HG02763 (cell line): ENCODE measurements around the gene SKAP2.

ENCODE experiments used
- ATAC-seq: cut with Tn5 transposase; IDR thresholded peaks from one replicate; pipeline ENCODE4 v1.9.1; 2021; ENCODE audit warnings: mild to moderate bottlenecking, moderate library complexity; ENCODE audit not compliant: unreplicated experiment

SKAP2 gene

DNA sequence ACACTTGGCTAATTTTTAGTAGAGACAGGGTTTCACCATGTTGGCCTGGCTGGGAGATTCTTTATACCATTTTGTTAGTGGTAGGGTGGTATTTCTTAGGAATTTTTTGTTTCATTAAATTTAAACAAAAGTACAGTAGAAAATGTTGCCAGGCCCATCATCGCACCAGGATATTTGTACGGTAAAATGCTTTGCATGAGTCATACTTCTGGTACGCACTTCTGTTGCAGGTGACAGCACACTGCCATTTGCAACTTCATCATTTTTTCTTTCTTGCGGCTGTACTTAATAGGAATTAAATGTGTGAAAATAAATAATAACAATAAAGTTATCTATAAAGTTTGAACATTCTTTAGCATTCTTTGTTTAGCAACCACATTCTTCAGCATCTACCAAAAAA is 195.6 kb downstream of the SKAP2 start:
- ATAC-seq: no peak

DNA sequence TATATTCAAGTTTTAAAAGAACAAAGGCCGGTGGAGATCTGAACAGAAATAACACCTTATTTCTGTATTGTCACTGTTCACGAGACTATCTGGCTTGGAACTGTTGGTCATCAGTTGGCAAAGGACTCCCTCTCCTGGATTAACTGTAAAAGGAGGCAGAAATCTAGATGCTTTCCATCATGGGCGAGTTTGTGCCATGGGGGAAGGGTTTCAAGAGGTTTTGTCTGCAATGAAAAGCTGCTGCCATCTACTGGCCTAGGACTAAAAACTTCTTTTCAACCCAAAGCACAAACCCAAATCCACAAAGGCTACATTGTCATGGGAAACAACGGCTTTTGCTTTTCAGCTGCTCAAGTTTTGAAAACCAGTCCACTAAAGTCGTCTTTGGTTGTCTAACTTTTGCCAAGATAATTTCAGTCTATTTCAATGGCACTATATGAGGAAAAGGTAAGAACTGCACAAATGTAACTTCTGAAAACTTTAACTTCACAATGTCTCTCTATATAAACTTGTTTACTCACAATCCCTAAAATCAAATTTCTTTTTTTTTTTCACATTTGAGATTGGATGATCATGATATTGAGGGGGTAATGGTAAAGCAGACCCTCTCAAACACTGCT is 196.8 kb downstream of the SKAP2 start:
- no peak for ATAC-seq

DNA sequence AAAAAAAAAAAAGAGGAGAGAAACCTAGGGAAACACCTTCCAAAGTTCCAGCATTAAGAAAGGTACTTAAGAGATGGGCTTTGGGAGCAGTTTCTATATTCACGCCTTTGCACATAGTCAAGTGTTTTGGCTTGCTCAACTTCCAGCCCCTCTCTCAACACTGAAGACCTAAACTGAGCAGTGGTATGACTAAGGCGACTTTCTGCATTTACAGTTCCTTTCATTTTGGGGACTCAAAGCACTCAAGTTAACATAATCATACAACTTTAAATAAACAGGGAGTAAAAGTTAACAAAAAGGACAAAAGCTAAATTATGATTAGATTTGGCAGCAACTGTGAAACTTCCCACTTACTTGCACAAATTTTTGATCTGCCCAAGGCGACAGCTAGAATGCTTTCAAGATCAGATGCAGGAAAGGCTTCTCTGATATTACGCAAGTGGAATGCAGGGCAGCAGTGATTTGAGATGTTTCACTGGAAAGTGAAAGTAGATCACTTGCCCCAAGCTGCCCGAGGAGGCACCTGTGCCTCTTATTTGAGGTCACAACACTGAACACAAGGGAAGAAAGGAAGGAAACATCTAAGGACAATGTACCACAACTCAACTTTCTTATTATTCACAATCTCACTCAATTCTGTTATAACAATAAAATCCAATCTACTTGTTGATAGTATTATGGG is 199.5 kb downstream of the SKAP2 start:
- no peak for ATAC-seq

GRCh38 chr7:26664274-26664673 is 200.1 kb downstream of the SKAP2 start:
- ATAC-seq: no peak

DNA sequence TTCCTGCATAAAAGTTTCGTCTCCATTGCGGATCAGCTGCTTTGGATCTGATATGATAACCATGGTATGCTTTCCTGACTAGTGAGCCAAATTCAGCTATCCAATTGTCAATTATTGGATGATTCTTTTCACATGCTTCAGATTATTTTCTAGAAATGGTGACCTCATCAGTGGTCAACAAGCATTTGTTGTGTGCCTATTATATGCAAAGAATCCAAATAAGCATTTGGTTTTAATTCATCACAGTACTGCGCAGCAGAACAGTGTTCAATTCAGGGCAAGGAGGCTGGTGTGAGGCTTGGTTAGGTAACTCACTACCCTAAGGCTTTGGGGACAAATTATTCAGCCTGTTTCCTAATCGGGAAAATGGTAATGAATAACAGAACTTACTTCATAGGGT is 200.5 kb downstream of the SKAP2 start:
- no peak for ATAC-seq

GRCh38 chr7:26662646-26663045 is 201.7 kb downstream of the SKAP2 start:
- no peak for ATAC-seq

GRCh38 chr7:26659121-26659520 is 205.3 kb downstream of the SKAP2 start:
- no peak for ATAC-seq

- no peak for ATAC-seq
Measured at GRCh38 chr7:26658389-26659084, 205.9 kb downstream of the SKAP2 start.

DNA sequence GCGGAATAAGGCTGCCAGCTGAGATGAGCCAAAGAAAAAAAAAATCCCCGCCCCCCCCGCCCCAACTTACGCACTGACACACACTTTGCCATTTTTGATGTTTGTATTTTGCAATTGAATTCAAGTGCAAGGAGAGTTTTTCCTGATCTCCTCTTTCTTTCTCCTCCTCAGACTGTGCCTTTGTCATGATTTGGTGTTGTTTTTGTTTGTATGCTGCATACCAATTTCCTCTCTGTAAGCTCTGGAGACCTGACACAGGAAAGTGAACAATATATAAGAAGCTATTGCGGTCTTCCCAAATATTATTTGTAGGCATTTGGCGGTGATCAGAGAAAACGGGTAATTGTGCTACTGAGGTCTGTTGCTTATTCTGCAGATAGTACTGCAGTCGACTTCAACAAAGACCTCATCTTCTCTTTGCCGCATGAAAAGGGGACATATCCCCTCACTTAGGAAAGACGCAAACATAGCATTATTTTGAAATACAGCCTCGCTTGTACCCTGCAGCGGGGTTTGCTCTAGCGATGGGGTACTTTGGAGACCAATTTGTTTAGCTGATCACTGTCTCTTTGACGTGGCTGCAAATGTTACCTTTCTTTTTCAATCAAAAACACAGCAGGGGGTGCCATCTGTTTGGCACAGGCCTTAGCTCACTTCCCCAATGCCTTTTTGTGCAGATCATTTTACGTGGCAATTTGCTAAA is 206.6 kb downstream of the SKAP2 start:
- no peak for ATAC-seq

GRCh38 chr7:26657206-26657641 is 207.2 kb downstream of the SKAP2 start:
- ATAC-seq: no peak

- ATAC-seq: no peak
Measured at GRCh38 chr7:26656735-26657134, 207.7 kb downstream of the SKAP2 start.

DNA sequence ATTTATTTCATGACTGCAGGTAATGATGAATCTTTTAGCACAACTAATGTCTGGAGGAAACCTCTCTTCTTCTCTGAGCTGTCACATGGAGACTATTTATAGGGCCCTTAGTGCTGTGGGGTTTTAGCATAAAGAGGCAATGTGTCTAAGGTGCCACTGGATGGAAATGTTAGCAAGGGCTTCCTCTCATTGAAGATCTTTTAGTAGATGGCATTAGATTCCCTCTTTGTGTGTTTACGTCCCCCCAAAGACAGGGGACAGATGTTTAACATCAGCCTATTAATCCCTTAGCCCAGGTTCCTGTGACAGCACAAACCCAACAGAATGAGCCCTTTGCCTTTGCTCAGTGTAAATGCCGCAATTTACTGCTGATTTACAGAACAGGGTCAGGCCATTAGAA is 208.6 kb downstream of the SKAP2 start:
- no peak for ATAC-seq

DNA sequence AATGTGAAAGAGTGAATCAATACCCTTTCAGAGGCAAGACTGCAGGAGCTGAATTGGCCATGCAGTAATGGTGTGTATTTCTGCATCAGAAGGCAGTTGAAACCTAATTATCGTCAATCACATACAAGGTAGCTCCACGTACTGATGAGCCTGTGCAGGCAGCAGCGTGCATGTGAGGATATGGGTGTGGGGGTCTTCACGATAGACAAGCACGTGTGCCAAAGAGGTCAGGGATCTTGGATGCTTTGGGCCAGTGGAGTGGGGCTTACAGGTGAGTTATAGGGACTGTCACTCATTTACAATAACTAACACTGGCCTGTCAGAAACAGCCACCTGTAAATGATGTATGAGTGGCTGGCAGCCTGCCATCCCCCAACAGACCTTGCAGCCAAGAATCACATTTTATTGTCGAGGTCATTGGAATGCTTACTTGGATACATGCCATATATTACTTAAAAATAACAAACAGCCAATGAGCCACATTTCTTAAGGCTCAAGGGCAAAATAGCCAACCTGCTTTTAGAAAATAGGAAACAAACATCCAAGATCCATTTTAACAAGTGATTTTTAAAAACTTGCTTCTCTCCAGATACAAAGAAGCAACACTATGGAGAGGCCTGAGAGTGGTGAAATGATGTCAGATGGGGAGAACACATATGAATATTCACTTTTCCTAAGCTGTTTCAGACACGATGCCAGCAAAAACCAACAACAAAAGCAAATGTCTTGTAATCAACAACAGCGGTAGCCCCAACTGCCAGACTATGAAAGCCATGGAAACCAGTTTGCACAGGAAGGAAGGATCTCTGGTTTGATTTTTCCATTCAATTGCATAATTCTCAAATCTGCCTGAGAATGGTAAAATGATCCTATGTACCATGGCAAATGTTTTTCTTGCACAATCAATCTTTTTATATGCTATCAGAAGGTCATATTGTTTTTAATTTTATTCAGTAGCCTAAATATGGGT is 210.7 kb downstream of the SKAP2 start:
- no peak for ATAC-seq

GRCh38 chr7:26652401-26653100 is 211.8 kb downstream of the SKAP2 start:
- ATAC-seq: no peak

DNA sequence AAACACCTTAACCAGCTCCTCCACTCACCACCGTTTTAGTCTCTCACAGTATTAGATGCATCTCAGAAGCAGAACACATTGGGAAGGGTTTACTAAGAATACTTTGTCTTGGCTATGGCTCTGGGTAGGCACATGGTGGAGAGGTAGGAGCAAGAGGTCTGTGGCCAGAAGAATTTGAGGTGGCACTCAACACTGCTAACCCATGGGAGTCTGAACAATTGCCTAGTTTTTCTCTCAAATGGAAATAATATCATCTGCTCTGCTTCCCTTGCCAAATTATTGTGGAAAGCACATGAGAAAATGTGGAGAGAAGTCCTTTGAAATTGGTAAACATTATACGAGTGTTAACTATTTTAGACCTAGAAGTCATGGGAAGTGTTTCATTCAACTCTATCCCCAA is 214.3 kb downstream of the SKAP2 start:
- ATAC-seq: no peak

DNA sequence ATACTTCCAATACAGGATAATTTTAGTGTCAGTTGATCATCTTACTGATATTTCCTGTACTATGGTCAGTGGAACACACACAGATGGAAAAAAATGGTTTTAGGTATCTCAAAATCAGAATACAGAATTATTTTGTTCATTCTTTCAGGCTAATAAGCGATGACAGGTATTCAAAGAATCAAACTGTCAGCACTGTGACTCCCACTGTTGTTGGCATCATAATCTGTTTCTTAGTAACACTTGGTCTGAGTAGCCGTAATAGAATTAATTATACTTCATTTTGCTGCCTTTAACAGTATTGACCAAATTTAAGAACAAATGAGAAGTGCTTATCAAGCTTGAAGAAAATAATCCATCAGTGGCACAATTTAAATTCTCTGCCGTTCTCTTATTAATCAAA is 215.0 kb downstream of the SKAP2 start:
- ATAC-seq: no peak

- no peak for ATAC-seq
Measured at GRCh38 chr7:26648554-26648953, 215.8 kb downstream of the SKAP2 start.

GRCh38 chr7:26646336-26647048 is 217.9 kb downstream of the SKAP2 start:
- no peak for ATAC-seq

- no peak for ATAC-seq
Measured at GRCh38 chr7:26645121-26645520, 219.3 kb downstream of the SKAP2 start.
